Stimulated activated memory B cell treated with anti-CD40 and anti-IgM and Interleukin-4, amounts not matched to agents 10 μg/mL and 1 μg/mL and 100 μg/mL, for 72 hours (primary cell): ENCODE measurements around the gene SMARCD3.

Experiments
- ATAC-seq: fragments of 150-1000 bp; cut with Tn5 transposase; 2 replicates; pipeline ENCODE4 v1.10.0; 2021
- H3K27ac Mint-ChIP-seq: one replicate; pipeline ENCODE4 v1.8.0; 2022; ENCODE audit warnings: mild to moderate bottlenecking, mixed read lengths
- H3K27me3 Mint-ChIP-seq: one replicate; pipeline ENCODE4 v1.8.0; 2022; ENCODE audit warnings: mixed read lengths
- H3K36me3 Mint-ChIP-seq: one replicate; pipeline ENCODE4 v1.8.0; 2022; ENCODE audit warnings: mixed read lengths
- H3K4me1 Mint-ChIP-seq: one replicate; pipeline ENCODE4 v1.8.0; 2022; ENCODE audit warnings: mixed read lengths
- H3K4me3 Mint-ChIP-seq: one replicate; pipeline ENCODE4 v1.8.0; 2022; ENCODE audit warnings: mild to moderate bottlenecking, moderate library complexity, mixed read lengths
- H3K9me3 Mint-ChIP-seq: one replicate; pipeline ENCODE4 v1.8.0; 2022; ENCODE audit warnings: mixed read lengths

Gene SMARCD3

DNA sequence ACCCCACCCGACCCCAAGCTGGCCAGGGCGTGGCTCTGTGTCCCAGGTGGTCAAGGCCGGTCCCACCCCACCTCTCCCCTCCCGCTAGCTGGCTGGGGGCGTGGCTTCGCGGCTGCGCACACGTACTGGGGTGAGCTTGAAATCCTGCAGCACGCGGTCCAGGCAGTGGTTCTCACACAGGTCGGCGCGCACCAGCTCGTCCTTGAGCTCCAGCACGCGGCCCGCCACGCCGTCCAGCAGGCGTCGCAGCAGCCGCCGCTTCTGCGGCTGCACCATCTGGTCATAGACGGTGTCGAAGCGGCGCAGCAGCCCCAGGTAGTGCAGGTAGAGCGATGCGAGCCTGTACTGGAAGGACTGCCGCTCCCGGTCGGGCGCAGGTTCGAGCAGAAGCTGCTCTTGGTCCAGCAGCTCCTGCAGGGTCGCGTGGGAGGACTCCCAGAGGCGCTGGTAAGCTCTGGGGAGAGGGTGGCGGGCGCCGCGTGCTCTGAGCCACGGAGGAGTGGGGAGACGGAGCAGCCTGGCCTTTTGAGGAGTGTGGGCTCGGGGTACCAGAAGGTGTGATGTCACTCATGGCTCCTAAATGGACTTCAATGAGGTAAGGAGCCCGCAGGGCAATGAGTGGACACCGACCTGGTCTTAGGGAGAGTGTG, 44.0 kb downstream of the SMARCD3 start:
- H3K4me1 Mint-ChIP-seq, result peaks cover 13% of the 10 kb centered on the region
- H3K4me3 Mint-ChIP-seq, result no peak overlapping the region
- no peaks in the 10 kb centered on the region for H3K9me3 Mint-ChIP-seq
- H3K27ac Mint-ChIP-seq, result no peak overlapping the region
- no peak for ATAC-seq
- peaks cover 65% of the 10 kb centered on the region for H3K27me3 Mint-ChIP-seq
- H3K36me3 Mint-ChIP-seq, result no peaks in the 10 kb centered on the region

DNA sequence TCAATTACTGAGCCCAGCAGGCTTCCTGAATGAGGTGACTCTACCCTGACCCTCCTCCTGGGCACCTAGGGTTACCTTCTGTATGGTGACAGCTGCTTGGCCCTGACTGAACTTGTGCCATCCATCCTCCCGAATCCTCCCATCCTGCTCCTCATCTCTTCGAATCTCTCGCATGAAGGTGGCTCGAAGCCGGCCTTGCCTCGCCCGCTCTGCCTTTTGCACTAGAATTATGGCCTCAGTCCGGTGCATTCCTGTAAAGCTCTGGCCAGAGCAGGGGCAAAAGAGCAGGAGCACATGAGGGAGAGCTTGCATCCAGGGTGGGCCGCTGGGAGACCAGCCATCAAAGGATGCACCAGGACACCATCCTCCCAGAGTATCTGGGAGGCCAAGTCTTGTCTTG, 45.7 kb downstream of the SMARCD3 start:
- no peak overlapping the region for H3K4me3 Mint-ChIP-seq
- H3K9me3 Mint-ChIP-seq, result no peaks in the 10 kb centered on the region
- no peak overlapping the region for H3K27ac Mint-ChIP-seq
- peaks cover 13% of the 10 kb centered on the region for H3K4me1 Mint-ChIP-seq
- ATAC-seq, result no peak
- peaks cover 68% of the 10 kb centered on the region for H3K27me3 Mint-ChIP-seq
- no peaks in the 10 kb centered on the region for H3K36me3 Mint-ChIP-seq

DNA sequence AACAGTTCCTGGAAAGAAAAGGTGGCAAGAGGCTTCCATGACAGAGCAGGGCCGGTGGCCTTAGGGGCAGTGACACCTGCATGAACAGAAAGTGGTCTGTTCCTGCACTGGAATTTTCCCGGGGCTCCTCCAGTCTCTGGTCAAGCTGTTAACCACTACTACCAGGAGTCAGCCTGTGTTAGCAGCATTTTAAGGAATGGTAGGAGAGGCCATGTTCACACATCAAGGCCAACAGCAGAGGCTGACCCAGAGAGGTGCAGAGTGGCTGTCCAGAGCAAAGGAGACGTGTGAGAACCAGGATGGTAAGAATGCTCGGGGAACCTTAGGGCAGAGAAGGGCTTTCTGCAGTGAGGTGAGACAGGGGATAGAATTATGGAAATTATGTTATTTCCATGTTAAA, 46.7 kb downstream of the SMARCD3 start:
- ATAC-seq, result no peak
- H3K27ac Mint-ChIP-seq, result no peak overlapping the region
- peaks cover 65% of the 10 kb centered on the region for H3K27me3 Mint-ChIP-seq
- no peak overlapping the region for H3K4me3 Mint-ChIP-seq
- H3K4me1 Mint-ChIP-seq, result peaks cover 9% of the 10 kb centered on the region
- H3K36me3 Mint-ChIP-seq, result no peaks in the 10 kb centered on the region
- no peaks in the 10 kb centered on the region for H3K9me3 Mint-ChIP-seq

- no peaks in the 10 kb centered on the region for H3K9me3 Mint-ChIP-seq
- H3K4me1 Mint-ChIP-seq, result peaks cover 6% of the 10 kb centered on the region
- no peak overlapping the region for H3K4me3 Mint-ChIP-seq
- H3K27me3 Mint-ChIP-seq, result peaks cover 61% of the 10 kb centered on the region
- H3K36me3 Mint-ChIP-seq, result no peaks in the 10 kb centered on the region
- H3K27ac Mint-ChIP-seq, result no peak overlapping the region
- no peak for ATAC-seq
These were observed 47.1 kb downstream of the SMARCD3 start for GRCh38 chr7:151201344-151201743.

DNA sequence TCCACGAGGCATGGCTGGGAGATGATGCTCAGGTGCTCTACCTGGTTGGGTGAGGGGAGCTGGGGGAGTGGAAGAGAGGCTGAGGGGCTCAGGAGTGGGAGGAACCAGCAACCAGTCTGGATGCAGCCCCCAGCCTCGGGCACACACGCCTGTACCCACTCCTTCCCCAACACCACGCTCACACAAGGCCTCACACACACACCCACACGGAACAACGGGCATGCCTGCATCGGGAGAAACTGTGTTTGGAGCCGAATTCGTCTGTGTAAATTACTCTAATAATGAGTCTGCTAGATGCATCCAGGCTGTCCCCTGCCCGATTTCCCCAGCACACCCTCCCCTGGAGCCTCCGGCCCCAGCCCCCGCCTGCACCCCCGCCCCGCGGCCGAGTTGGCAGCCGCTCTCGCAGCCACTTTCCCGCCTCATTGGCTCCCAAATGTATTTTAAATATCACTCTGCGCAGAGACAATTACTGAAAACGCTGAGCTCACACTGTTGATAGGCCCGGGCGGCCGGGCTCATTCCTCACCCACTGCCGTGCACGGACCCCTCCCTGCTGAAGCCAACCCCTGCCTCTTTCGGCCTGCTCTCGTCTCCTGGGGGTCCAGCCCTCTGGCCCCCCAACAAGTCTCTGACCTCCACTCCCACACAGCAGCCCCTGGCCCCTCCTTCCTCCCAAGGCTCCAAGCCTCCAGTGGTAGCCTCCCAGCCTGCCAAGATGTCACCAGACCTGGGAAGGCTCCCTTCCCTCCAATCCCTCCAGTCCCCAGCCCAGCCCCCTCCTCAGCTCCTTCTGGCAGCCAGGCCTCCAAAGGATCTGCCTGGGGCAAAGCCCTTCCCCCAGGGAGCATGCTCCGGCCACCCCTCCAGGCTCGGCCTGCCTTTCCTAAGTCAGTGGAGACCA, 49.3 kb downstream of the SMARCD3 start:
- no peak for ATAC-seq
- Mint-ChIP-seq H3K36me3 (no peaks in the 10 kb centered on the region), H3K4me3 (no peak overlapping the region), H3K9me3 (no peaks in the 10 kb centered on the region), H3K27ac (no peak overlapping the region), H3K4me1 (no peaks in the 10 kb centered on the region), H3K27me3 (peaks cover 39% of the 10 kb centered on the region)

GRCh38 chr7:151197932-151198331, 50.6 kb downstream of the SMARCD3 start:
- Mint-ChIP-seq H3K36me3 (no peaks in the 10 kb centered on the region), H3K4me3 (no peak overlapping the region), H3K4me1 (no peaks in the 10 kb centered on the region), H3K27ac (no peak overlapping the region), H3K27me3 (peaks cover 33% of the 10 kb centered on the region), H3K9me3 (no peaks in the 10 kb centered on the region)
- ATAC-seq, result no peak

DNA sequence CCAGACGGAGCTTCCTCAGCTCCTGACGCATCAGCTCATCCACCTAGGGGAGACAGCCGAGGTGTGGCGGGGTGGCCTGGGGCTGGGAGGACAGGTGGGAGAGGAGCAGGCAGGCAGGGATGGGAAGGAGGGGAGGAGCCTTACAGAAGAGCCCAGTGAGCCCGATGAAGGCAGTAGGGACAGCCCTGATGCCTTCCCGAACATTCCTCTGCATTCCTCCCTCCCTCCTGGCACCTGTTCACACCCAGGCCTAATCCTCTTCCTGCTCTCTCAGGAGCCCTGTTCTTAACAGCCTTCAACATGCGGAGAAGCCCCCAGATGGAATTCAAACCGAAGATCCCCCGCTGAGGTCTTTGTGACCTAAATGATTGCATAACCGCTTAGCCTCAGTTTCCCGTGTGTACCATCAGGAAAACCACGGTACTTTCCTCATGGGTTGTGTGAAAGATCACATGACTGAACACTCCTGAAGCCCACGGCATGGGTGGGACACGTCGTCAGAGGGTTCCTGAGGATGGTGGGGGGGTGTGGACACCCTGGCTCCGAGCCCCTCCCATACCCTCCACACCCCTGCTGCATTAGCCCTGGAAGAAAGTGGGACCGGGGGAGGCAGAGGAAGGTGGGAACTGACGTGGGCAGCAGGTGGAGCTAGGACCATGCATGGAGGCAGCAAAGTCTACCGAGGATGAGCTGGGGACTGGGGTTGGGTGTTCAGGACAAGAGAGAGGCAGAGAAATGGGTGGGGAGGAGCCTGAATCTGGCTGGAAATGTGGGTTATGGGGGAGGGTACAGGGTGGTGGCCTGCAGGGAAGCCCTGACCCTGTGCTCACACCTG, 52.7 kb downstream of the SMARCD3 start:
- Mint-ChIP-seq H3K4me3 (no peak overlapping the region), H3K27me3 (peaks cover 29% of the 10 kb centered on the region), H3K9me3 (no peaks in the 10 kb centered on the region), H3K27ac (no peak overlapping the region), H3K4me1 (no peaks in the 10 kb centered on the region), H3K36me3 (no peaks in the 10 kb centered on the region)
- no peak for ATAC-seq

DNA sequence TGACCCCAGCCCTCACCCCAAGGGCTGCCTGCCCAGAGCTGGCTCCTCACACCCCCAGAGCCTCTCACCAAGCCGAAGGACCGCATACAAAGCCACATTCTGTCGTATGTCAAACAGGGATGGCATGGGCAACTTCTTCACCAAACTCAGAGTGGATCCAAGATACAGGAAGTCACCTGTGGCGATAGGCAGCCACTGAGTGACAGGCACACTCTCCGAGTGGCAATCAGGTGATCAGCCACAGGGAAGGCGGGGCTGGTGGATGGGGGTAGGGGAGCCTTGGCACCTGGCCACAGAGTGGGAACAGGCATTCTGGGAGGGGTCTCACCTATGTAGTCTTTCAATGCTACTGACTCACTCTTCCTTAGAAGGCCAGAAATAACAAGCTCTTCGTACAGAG, 54.3 kb downstream of the SMARCD3 start:
- ATAC-seq, result no peak
- Mint-ChIP-seq H3K27ac (no peak overlapping the region), H3K9me3 (no peaks in the 10 kb centered on the region), H3K4me1 (peaks cover 5% of the 10 kb centered on the region), H3K27me3 (peaks cover 32% of the 10 kb centered on the region), H3K4me3 (no peak overlapping the region), H3K36me3 (no peaks in the 10 kb centered on the region)

- no peak for ATAC-seq
- Mint-ChIP-seq H3K4me1 (peaks cover 11% of the 10 kb centered on the region), H3K27me3 (peaks cover 40% of the 10 kb centered on the region), H3K27ac (no peak overlapping the region), H3K9me3 (no peaks in the 10 kb centered on the region), H3K36me3 (no peaks in the 10 kb centered on the region), H3K4me3 (no peak overlapping the region)
These were observed 55.1 kb downstream of the SMARCD3 start for GRCh38 chr7:151193203-151193978.

GRCh38 chr7:151192002-151192539, 56.4 kb downstream of the SMARCD3 start:
- H3K9me3 Mint-ChIP-seq, result no peaks in the 10 kb centered on the region
- peaks cover 53% of the 10 kb centered on the region for H3K27me3 Mint-ChIP-seq
- H3K4me3 Mint-ChIP-seq, result no peak overlapping the region
- ATAC-seq, result no peak
- H3K36me3 Mint-ChIP-seq, result no peaks in the 10 kb centered on the region
- H3K4me1 Mint-ChIP-seq, result peaks cover 16% of the 10 kb centered on the region
- no peak overlapping the region for H3K27ac Mint-ChIP-seq

DNA sequence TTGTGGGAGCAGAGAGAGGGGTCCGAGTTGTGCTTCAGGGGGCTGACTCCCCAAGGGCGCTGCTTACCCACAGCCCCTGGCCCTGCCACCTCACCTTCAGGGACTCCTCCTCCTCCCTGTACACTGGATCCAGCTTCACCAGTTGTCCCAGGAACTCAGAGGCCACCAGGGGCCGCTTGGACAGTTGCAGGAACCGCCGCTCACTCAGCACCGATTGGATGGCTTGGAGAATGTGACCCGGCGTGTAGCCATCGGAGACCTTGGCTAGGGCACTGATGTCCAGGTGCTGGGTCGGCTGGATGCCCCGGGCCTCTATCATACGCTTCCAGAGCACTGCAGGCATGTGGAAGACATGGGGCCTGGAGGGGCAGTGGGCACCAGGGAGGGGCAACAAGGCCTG, 57.0 kb downstream of the SMARCD3 start:
- no peak overlapping the region for H3K4me3 Mint-ChIP-seq
- peaks cover 58% of the 10 kb centered on the region for H3K27me3 Mint-ChIP-seq
- H3K9me3 Mint-ChIP-seq, result no peaks in the 10 kb centered on the region
- no peak overlapping the region for H3K27ac Mint-ChIP-seq
- peaks cover 16% of the 10 kb centered on the region for H3K4me1 Mint-ChIP-seq
- no peaks in the 10 kb centered on the region for H3K36me3 Mint-ChIP-seq
- no peak for ATAC-seq

DNA sequence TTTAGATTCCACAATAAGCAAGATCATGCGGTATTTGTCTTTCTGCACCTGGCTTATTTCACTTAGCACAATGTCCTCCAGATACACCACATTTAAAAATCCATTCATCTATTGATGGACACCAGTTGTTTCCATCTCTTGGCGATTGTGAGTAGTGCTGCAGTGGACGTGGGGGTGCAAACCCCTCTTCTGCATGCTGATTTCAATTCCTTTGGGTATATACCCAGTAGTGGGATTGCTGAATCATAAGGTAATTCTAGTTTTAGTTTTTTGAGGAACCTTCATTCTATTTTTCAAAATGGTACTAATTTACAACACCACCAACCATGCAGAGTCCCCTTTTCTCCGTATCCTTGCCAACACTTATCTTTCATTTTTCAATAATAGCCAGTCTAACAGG, 59.5 kb downstream of the SMARCD3 start:
- Mint-ChIP-seq H3K36me3 (no peaks in the 10 kb centered on the region), H3K9me3 (no peaks in the 10 kb centered on the region), H3K4me3 (no peak overlapping the region), H3K4me1 (peaks cover 16% of the 10 kb centered on the region), H3K27ac (no peak overlapping the region), H3K27me3 (peaks cover 73% of the 10 kb centered on the region)
- no peak for ATAC-seq
